HG03095 (cell line): ENCODE data around the gene TWNK.
A peak's percentile ranks its signal among the peaks of the same experiment; 100 is the strongest.

ENCODE experiments used
- ATAC-seq: cut with Tn5 transposase; IDR thresholded peaks from one replicate; pipeline ENCODE4 v1.9.1; 2021; ENCODE audit warnings: moderate library complexity; ENCODE audit not compliant: unreplicated experiment

TWNK gene

DNA sequence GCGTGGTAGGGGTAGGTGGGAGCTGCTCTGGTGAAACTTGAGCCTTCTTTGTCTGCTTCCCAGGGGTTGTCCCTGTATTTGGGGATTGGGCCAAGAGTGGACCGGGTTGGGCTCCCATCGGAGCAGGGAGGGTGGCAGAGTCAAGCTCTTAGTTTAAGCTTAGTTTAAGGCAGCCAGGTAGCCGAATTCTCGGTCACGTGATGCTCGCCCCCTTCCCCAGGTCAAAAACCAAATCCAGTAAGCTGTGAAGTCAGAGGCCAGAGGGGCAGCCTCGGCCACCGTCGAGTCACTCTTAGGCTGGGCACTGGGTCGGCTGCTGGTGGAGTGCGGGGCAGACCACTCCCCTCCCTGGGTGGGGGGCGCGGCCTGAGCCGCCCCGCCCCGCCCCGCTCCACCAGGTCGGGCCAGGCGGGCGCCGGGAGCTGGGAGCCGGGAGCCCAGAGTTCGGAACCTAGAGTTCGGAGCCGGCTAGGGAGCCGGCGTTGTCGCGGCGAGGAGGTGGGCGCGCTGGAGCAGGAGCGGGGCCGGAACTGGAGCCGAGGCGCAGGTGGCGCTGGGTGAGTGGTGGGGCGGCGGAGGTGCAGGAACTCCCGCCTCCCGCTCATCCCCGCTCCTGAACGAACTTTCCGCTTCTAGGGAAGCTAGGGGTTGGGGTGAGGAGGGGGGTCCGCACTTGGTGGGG, 9.5 kb downstream of the TWNK start:
- no peak for ATAC-seq

DNA sequence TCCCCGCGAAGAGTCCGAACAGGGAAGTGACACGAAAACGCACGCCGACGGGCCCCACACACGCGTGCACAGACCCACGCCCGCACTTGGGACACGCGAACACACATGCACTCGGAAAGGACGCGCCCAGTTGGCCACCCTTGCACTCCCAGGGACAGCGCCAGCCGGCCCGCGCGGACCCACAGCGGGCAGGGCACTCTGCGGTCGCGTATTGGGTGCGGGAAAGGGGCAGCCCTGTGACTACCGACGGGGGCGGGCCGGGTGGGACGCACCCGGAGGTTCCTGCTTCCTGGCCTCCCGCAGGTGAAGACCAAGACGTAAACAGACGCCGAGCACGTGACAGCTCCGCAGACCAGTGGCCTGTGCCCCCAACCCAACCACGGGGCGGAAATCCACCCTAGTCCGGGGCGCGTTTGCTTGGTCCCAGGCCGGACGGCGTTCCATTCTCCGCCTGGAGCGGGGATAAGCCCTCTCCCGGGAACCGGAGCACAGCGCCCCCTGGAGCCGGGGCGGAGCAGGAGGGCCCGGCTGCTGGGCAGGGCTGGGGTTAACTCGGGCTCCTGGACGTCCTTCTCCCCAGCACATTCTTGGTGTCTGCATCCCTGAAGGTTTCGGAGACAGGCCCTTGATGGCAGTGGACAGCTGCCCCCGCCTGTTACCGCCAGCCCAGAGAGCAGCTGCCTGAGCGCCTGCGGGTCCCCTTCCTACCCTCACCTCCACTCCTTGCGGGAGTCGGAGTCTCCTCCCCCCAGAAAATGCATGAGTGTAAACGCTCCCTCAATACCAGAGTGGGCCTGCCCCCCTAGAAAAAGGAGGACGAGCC, 10.2 kb downstream of the TWNK start:
- no peak for ATAC-seq

DNA sequence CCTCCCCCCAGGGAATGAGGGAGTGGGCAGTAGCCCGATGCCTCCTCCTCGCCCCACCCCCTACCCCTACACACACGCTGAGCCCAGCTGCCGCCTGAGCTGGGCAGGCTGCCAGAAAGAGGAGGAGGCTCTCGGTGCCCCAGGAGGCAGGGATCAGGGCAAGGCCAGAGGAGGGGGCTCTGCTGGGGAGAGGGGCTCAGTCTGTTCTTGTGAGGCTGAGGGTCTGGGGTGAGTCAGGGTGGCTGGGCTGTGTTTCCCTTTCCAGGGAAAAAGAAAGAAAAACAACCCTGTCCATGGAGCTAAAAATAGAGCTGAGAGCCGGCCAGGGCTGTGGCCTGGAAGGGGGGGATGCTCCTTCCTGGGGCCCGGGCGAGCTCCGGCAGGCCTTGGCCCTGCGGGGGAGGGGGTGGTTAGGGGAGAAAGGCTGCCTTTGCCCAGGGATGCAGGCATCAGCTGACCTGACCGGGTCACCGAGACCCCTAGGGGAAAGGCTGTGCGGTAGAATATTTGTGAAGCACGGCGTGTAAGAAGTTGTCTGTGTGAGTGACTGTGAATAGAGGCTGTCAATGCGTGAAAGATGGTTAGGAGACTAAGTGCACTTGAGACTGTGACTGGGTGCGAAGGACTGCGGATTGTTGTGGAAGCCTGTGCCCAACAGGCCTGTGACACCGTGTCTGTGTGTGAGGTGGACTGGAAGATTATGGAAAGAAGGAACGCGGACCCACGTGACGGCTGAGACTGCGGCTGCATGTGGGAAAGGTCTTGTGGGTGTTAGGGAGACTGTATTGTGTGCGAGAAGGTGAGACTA, 11.0 kb downstream of the TWNK start:
- ATAC-seq = no peak

GRCh38 chr10:100998991-100999741, 11.8 kb downstream of the TWNK start:
- peak; percentile 50 for ATAC-seq

- ATAC-seq = no peak
Measured at GRCh38 chr10:100999742-101000126, 12.4 kb downstream of the TWNK start, which contains the start of gene LZTS2. TSS of gene LZTS2 (plus strand) at chr10:100999808. CDS start at chr10:101002539, 2,731 bp downstream.

GRCh38 chr10:101000127-101000914, 13.0 kb downstream of the TWNK start:
- no peak for ATAC-seq

DNA sequence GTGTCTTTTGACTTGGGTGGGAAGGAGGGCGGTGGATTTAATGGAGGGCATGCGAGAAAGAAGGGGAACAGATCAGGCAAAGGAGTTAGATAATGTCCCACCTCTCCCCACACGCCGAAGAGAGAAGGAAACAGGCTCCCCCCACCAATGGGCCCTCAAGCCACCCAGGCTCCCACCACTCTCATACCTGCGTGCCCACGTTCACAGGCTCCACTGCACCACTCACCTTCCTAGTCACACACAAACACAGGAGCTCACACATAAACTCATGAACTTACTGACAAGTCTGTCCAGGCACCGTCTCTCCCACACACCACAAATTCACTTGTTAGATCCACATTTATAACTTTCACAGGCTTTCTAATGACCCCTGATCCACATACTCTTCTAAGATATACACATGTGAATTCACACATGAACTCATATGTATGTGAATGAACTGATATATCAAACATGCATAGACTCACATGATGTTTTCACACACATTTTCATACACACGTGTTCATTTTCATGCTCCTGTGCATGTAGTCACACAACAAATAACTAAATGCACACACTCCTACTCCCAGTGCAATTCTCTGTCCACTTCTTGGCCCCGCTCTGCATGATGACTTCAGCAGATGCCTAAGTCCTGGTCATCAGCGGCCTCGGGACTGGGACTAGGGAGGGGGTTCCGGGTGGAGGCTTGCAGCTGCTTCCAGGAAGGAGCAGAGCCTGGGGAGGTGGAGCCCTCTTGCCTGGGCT, 13.7 kb downstream of the TWNK start:
- ATAC-seq = no peak

- ATAC-seq = no peak
Measured at GRCh38 chr10:101001659-101002035, 14.3 kb downstream of the TWNK start.

DNA sequence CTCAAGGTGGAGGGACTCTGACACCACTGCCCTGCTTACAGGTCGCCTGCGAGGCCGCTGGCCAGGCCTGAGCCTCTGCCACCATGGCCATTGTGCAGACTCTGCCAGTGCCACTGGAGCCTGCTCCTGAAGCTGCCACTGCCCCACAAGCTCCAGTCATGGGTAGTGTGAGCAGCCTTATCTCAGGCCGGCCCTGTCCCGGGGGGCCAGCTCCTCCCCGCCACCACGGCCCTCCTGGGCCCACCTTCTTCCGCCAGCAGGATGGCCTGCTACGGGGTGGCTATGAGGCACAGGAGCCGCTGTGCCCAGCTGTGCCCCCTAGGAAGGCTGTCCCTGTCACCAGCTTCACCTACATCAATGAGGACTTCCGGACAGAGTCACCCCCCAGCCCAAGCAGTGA, 15.1 kb downstream of the TWNK start:
- no peak for ATAC-seq

DNA sequence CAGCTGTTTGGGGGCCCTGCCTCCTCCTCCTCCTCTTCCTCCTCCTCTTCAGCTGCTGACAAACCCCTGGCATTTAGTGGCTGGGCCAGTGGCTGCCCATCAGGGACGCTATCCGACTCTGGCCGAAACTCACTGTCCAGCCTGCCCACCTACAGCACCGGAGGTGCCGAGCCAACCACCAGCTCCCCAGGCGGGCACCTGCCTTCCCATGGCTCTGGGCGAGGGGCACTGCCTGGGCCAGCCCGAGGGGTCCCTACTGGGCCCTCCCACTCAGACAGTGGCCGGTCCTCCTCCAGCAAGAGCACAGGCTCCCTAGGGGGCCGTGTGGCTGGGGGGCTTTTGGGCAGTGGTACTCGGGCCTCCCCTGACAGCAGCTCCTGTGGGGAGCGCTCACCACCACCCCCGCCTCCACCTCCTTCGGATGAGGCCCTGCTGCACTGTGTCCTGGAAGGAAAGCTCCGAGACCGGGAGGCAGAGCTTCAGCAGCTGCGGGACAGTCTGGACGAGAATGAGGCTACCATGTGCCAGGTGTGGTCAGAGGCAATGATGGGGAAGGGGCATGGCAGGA, 16.4 kb downstream of the TWNK start:
- no peak for ATAC-seq

GRCh38 chr10:101005361-101005760, 18.0 kb downstream of the TWNK start:
- no peak for ATAC-seq

GRCh38 chr10:101005869-101006567, 18.7 kb downstream of the TWNK start:
- no peak for ATAC-seq

DNA sequence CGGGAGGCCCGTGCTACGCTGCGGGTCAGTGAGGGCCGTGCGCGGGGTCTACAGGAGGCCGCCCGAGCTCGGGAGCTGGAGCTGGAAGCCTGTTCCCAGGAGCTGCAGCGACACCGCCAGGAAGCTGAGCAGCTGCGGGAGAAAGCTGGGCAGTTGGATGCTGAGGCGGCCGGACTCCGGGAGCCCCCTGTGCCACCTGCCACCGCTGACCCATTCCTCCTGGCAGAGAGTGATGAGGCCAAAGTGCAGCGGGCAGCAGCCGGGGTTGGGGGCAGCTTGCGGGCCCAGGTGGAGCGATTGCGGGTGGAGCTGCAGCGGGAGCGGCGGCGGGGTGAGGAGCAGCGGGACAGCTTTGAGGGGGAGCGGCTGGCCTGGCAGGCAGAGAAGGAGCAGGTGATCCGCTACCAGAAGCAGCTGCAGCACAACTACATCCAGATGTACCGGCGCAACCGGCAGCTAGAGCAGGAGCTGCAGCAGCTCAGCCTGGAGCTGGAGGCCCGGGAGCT, 19.3 kb downstream of the TWNK start:
- no peak for ATAC-seq

GRCh38 chr10:101007099-101007711, 19.9 kb downstream of the TWNK start:
- no peak for ATAC-seq

GRCh38 chr10:101007915-101008822, 20.8 kb downstream of the TWNK start:
- ATAC-seq = no peak

GRCh38 chr10:101008823-101009423, 21.6 kb downstream of the TWNK start:
- ATAC-seq = no peak
